Measurements from ENCODE around the gene ACYP2.
A peak's percentile ranks its signal among the peaks of the same experiment; 100 is the strongest.

Gene ACYP2

GRCh38 chr2:54161660-54162424 lies 46.4 kb downstream of the ACYP2 start:
- DNase-seq (ENCODE audit: low spot score): no peak

- DNase-seq (ENCODE audit: low spot score): no peak
These were observed 48.7 kb downstream of the ACYP2 start for GRCh38 chr2:54164106-54164505.

GRCh38 chr2:54166121-54166773 lies 50.8 kb downstream of the ACYP2 start:
- no peak for DNase-seq (ENCODE audit: low spot score)

GRCh38 chr2:54176577-54176976 lies 61.2 kb downstream of the ACYP2 start:
- peak; percentile 25 for DNase-seq (ENCODE audit: low spot score)

GRCh38 chr2:54183281-54183680 lies 67.9 kb downstream of the ACYP2 start:
- DNase-seq (ENCODE audit: low spot score): no peak

- DNase-seq (ENCODE audit: low spot score): no peak
These were observed 68.6 kb downstream of the ACYP2 start for GRCh38 chr2:54183972-54184371.

GRCh38 chr2:54185105-54185504 lies 69.7 kb downstream of the ACYP2 start:
- DNase-seq (ENCODE audit: low spot score): no peak

GRCh38 chr2:54187331-54187730 lies 71.9 kb downstream of the ACYP2 start:
- no peak for DNase-seq (ENCODE audit: low spot score)

- no peak for DNase-seq (ENCODE audit: low spot score)
These were observed 74.1 kb downstream of the ACYP2 start for GRCh38 chr2:54189539-54189938.

- no peak for DNase-seq (ENCODE audit: low spot score)
These were observed 76.1 kb downstream of the ACYP2 start for GRCh38 chr2:54191361-54192135.

GRCh38 chr2:54194761-54195750 lies 79.6 kb downstream of the ACYP2 start:
- no peak for DNase-seq (ENCODE audit: low spot score)

- DNase-seq (ENCODE audit: low spot score): no peak
These were observed 81.2 kb downstream of the ACYP2 start for GRCh38 chr2:54196646-54197045.

- no peak for DNase-seq (ENCODE audit: low spot score)
These were observed 89.1 kb downstream of the ACYP2 start for GRCh38 chr2:54204476-54204875.

GRCh38 chr2:54206596-54206995 lies 91.2 kb downstream of the ACYP2 start:
- peak; percentile 24 for DNase-seq (ENCODE audit: low spot score)

- no peak for DNase-seq (ENCODE audit: low spot score)
These were observed 92.3 kb downstream of the ACYP2 start for GRCh38 chr2:54207666-54208195.

- DNase-seq (ENCODE audit: low spot score): peak; percentile 26
These were observed 93.2 kb downstream of the ACYP2 start for GRCh38 chr2:54208364-54209240.

GRCh38 chr2:54209379-54209778 lies 94.0 kb downstream of the ACYP2 start:
- no peak for DNase-seq (ENCODE audit: low spot score)

GRCh38 chr2:54212456-54212855 lies 97.0 kb downstream of the ACYP2 start:
- peak; percentile 60 for DNase-seq (ENCODE audit: low spot score)

- DNase-seq (ENCODE audit: low spot score): no peak
These were observed 97.7 kb downstream of the ACYP2 start for GRCh38 chr2:54213082-54213481.

- no peak for DNase-seq (ENCODE audit: low spot score)
These were observed 109.6 kb downstream of the ACYP2 start for GRCh38 chr2:54224997-54225396.

All from hepatic stellate cell (primary cell).